ENCODE results near the gene NOL9. TPM values are rescaled to one million over a fixed set of nuclear protein-coding genes. Genes with fewer than 3 reads are reported as not detected.
A peak's percentile ranks its signal among the peaks of the same experiment; 100 is the strongest.

NOL9 gene
- total and polyA plus RNA-seq, 9 of the 15 experiments (the other 6 are each of a cell fraction or from before 2014, with no cell fraction given) = 5.6 to 76.5 (median 47.3) TPM

GRCh38 chr1:6484826-6485167, 69.5 kb downstream of the NOL9 start (continued):
- TF ChIP-seq ZFP91 (CRISPR knock-in tag; IDR thresholded peaks at IDR 0.05) = no peak

- ChIA-PET CTCF (ENCODE audit: low intra/inter-chr PET ratio) (interaction anchor here (0.7 kb wide), 1 partner anchor 587 kb away, joined by 3 read pairs; no protein-coding TSS in a partner anchor), POLR2A (interaction anchor here (0.6 kb wide), 1 partner anchor 196 kb away, joined by 4 read pairs; no protein-coding TSS in a partner anchor)
- H3K27me3 ChIP-seq (ENCODE audit: control insufficient read depth in 2 of 2, insufficient read depth in 2 of 2, low read length in 2 of 2) = peaks cover 61 to 83% of the 10 kb centered on the region in 2 experiments
- peaks cover 17% of the 10 kb centered on the region for H4K20me1 ChIP-seq (replicated peaks; ENCODE audit: control insufficient read depth, insufficient read depth, low read length)
- no peak overlapping the region for H2AFZ ChIP-seq (ENCODE audit: low read depth, low read length)
- no TSS peak for BruUV-seq (replicated peaks)
- WGBS (ENCODE audit: insufficient coverage, low coverage, missing lambda C conversion rate) = 7% methylated on average over 7 of the region's 7 CpGs
- DNase-seq (ENCODE audit: extremely low read depth in 1 of 4, low spot score in 3 of 4) = no peak
- no peaks in the 10 kb centered on the region for H3K79me2 ChIP-seq (ENCODE audit: control insufficient read depth, insufficient read depth, low read length)
- intact Hi-C loops (cut with micrococcal nuclease) = no loop called here
- H3K4me2 ChIP-seq (ENCODE audit: insufficient read depth, low read length) = no peak overlapping the region
- ATAC-seq = no peak
- H3K4me3 ChIP-seq = no peak overlapping the region
- FAIRE-seq = no peak
- no peaks in the 10 kb centered on the region for H3K9me3 ChIP-seq (replicated peaks; ENCODE audit: control insufficient read depth, insufficient read depth, low read depth, low read length)
- in situ Hi-C loops (cut with MboI) = loop anchor here (25.0 kb wide), 1 partner anchor 729 kb away; no protein-coding TSS in a partner anchor
- 0 out of 4 replicates have a peak overlapping the region, but pooled peaks of 1 of the 2 experiments have one; percentile 10 for H3K9ac ChIP-seq (ENCODE audit: insufficient read depth in 1 of 2, low read depth in 2 of 2, low read length in 2 of 2)
- no peaks in the 10 kb centered on the region for H3K36me3 ChIP-seq (ENCODE audit: control insufficient read depth, insufficient read depth, low read length)
- H3K9me1 ChIP-seq (ENCODE audit: control insufficient read depth, insufficient read depth, low read length) = no peaks in the 10 kb centered on the region
- no peak for TF ChIP-seq KAT2B (IDR thresholded peaks at IDR 0.05; ENCODE audit: low read depth, low read length)
- TF ChIP-seq HES1 (IDR thresholded peaks at IDR 0.05; ENCODE audit: low read depth) = no peak
- TF ChIP-seq SMAD3 (CRISPR knock-in tag; conservative IDR thresholded peaks at IDR 0.05) = no peak
- TF ChIP-seq ERF (CRISPR knock-in tag; IDR thresholded peaks at IDR 0.05) = no peak
- TF ChIP-seq ZNF318 (IDR thresholded peaks at IDR 0.05; ENCODE audit: borderline replicate concordance in 1 of 2, low read depth in 1 of 2) = no peak
- no peak overlapping the region for H3K27ac ChIP-seq (ENCODE audit: extremely low read depth, low read depth, low read length)
- H3K4me1 ChIP-seq (replicated peaks in 1 of 2; ENCODE audit: control insufficient read depth in 2 of 2, insufficient read depth in 2 of 2, low read length in 2 of 2) = peaks cover 0 to 26% of the 10 kb centered on the region in 2 experiments; a peak in 2 of 5 replicates
These were observed 70.6 kb downstream of the NOL9 start for GRCh38 chr1:6483761-6484117.
